Peyer's patch (tissue), 4 donors: ENCODE data around the gene ASB15. TPM values are rescaled to one million over a fixed set of nuclear protein-coding genes. Genes with fewer than 3 reads are reported as not detected.

Experiments used
- DNase-seq, 3 donors: peaks; one replicate each; pipeline ENCODE4 v3.0.0-alpha.2; 2017 to 2019
- H3K27ac ChIP-seq, 4 donors: fragments of 200-600 bp; sonication (generic); one replicate each; pipeline ENCODE4 v1.5.1; 2016 to 2019
- H3K27me3 ChIP-seq, 2 donors: fragments of 200-600 bp; sonication (generic); one replicate each; pipeline ENCODE4 v1.5.1; 2019
- H3K36me3 ChIP-seq, 3 donors: fragments of 200-600 bp; sonication (generic); one replicate each; pipeline ENCODE4 v1.5.1; 2016 to 2019
- H3K4me1 ChIP-seq, 4 donors: fragments of 200-600 bp; sonication (generic); one replicate each; pipeline ENCODE4 v1.5.1; 2016 to 2019
- H3K4me3 ChIP-seq, 4 donors: fragments of 200-600 bp; sonication (generic); 1 replicate in 3 of 4; 2 replicates in 1 of 4; pipeline ENCODE4 v1.5.1; 2016 to 2019; ENCODE audit warnings: mild to moderate bottlenecking in 1 of 4
- H3K9me3 ChIP-seq, 4 donors: fragments of 200-600 bp; sonication (generic); one replicate each; pipeline ENCODE4 v1.5.1; 2016 to 2019; ENCODE audit warnings: mild to moderate bottlenecking in 1 of 4
- POLR2A ChIP-seq, 2 donors: fragments of 450-650 bp; IDR thresholded peaks; one replicate each; pipeline ENCODE4 v1.5.1; 2017; ENCODE audit warnings: antibody characterized with exemption in 2 of 2, mild to moderate bottlenecking in 2 of 2, moderate library complexity in 2 of 2
- total RNA-seq, 4 donors: library from RNA; depleted of rRNA; stranded (reverse); fragments of >200 nt; gene quantifications; one replicate each; pipeline ENCODE4 v1.1.0, GENCODE V29; 2016
- TF ChIP-seq, protein P1 (sequence below), 6 experiments: fragments of 450-650 bp in 4 of 6; fragments of 200-600 bp in 2 of 6; sonication (generic) in 1 of 6; IDR thresholded peaks; one replicate each; pipeline ENCODE4 v1.5.1; 2017 to 2019; ENCODE audit warnings: antibody characterized with exemption in 6 of 6, mild to moderate bottlenecking in 3 of 6, moderate library complexity in 1 of 6

The ASB15 gene
- total RNA-seq, 4 donors from 2014 or later, result not detected

DNA sequence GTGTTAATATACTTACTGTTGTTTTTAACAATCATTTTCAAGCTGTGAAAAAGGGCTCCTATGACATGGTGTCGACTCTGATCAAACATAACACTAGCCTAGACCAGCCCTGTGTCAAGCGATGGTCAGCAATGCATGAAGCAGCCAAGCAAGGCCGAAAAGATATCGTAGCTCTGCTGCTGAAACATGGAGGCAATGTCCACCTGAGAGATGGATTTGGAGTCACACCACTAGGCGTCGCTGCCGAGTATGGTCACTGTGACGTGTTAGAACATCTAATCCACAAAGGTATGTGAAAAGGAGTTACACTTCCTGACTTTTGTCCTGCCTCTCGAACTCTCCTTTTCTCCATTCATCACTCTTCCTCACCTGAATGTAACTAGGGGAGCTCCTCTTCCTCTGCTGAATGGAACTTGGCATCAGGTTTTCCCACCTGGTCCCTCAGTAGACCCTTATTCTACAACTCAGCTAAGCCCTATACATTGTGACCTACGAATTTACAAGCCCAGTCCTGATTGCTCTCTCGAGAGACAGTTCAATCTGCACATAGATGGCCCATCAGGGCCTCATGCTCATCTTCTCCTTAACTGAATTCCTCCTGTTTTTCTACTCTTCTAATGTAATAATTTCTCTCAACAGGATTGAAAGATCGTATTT is 23.0 kb downstream of the ASB15 start:
- H3K9me3 ChIP-seq, result no peaks in the 10 kb centered on the region
- no peak for TF ChIP-seq POLR2A (IDR thresholded peaks at IDR 0.05)
- TF ChIP-seq, protein P1, sequence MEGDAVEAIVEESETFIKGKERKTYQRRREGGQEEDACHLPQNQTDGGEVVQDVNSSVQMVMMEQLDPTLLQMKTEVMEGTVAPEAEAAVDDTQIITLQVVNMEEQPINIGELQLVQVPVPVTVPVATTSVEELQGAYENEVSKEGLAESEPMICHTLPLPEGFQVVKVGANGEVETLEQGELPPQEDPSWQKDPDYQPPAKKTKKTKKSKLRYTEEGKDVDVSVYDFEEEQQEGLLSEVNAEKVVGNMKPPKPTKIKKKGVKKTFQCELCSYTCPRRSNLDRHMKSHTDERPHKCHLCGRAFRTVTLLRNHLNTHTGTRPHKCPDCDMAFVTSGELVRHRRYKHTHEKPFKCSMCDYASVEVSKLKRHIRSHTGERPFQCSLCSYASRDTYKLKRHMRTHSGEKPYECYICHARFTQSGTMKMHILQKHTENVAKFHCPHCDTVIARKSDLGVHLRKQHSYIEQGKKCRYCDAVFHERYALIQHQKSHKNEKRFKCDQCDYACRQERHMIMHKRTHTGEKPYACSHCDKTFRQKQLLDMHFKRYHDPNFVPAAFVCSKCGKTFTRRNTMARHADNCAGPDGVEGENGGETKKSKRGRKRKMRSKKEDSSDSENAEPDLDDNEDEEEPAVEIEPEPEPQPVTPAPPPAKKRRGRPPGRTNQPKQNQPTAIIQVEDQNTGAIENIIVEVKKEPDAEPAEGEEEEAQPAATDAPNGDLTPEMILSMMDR (IDR thresholded peaks at IDR 0.05), result peak in 5 of 6 experiments; percentile 5 to 61 (median 52)
- H3K27me3 ChIP-seq, result no peaks in the 10 kb centered on the region
- no peak overlapping the region for H3K27ac ChIP-seq
- no peak overlapping the region for H3K4me3 ChIP-seq
- H3K36me3 ChIP-seq, result no peaks in the 10 kb centered on the region
- peak; percentile 55 to 83 (median 62) for DNase-seq
- H3K4me1 ChIP-seq, result no peaks in the 10 kb centered on the region

DNA sequence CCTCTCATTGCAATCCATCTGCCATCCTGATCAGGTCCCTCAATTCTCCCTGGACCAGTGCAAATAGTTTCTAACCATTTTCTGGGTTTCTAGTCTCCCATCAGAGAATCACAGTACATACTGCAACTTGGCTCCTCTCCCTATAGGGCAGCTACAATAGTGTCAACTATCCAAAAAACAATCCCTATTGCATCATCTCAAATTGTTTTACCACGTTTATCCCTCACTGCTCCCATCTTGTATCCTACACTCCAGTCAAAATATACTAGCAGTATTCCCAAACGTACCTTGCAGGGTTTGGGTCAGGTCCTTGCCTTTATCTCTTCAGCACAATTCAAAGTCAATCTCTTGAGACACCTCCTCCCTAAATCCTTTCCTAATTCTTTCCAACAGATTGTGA is 23.6 kb downstream of the ASB15 start:
- Histone ChIP-seq H3K27me3 (no peaks in the 10 kb centered on the region), H3K4me1 (no peaks in the 10 kb centered on the region), H3K36me3 (no peaks in the 10 kb centered on the region), H3K27ac (no peak overlapping the region), H3K9me3 (no peaks in the 10 kb centered on the region), H3K4me3 (no peak overlapping the region)
- TF ChIP-seq, protein P1 (IDR thresholded peaks at IDR 0.05), result no peak
- TF ChIP-seq POLR2A (IDR thresholded peaks at IDR 0.05), result no peak
- DNase-seq, result no peak

DNA sequence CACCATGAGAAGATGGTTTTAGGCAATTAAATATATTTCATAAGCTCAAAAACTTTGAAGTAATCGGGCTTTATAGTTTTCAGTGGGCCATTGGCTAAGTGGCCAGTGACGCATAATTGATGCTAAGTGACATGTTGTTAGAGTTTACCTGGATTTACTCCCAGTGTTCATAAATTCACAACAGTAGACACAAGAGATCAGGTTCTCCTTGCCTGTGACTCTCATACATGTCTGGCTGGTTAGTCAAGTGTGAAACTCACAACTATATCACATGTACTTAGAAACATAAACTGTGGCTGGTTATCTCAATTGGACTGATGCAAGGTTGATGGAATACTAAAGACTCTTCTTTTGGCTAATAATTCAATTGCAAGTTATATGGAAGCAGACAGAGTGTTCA is 26.2 kb downstream of the ASB15 start:
- H3K27me3 ChIP-seq, result no peaks in the 10 kb centered on the region
- H3K4me1 ChIP-seq, result no peaks in the 10 kb centered on the region
- no peak overlapping the region for H3K4me3 ChIP-seq
- TF ChIP-seq, protein P1 (IDR thresholded peaks at IDR 0.05), result no peak
- TF ChIP-seq POLR2A (IDR thresholded peaks at IDR 0.05), result no peak
- no peaks in the 10 kb centered on the region for H3K9me3 ChIP-seq
- no peak for DNase-seq
- H3K27ac ChIP-seq, result no peak overlapping the region
- H3K36me3 ChIP-seq, result no peaks in the 10 kb centered on the region

DNA sequence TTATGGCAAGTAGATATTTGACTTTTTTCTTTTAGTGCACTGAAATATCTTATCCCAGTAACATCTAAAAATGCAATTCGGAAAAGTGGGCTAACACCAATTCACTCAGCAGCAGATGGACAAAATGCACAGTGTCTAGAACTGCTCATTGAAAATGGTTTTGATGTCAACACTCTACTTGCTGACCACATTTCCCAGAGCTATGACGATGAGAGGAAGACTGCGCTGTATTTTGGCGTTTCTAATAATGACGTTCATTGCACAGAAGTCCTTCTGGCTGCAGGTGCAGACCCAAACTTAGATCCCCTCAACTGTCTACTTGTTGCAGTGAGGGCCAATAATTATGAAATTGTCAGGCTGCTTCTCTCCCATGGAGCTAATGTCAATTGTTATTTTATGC is 27.2 kb downstream of the ASB15 start:
- no peaks in the 10 kb centered on the region for H3K9me3 ChIP-seq
- TF ChIP-seq, protein P1 (IDR thresholded peaks at IDR 0.05), result no peak
- TF ChIP-seq POLR2A (IDR thresholded peaks at IDR 0.05), result no peak
- no peak overlapping the region for H3K4me3 ChIP-seq
- no peaks in the 10 kb centered on the region for H3K27me3 ChIP-seq
- H3K27ac ChIP-seq, result no peak overlapping the region
- no peaks in the 10 kb centered on the region for H3K36me3 ChIP-seq
- no peaks in the 10 kb centered on the region for H3K4me1 ChIP-seq
- DNase-seq, result no peak

DNA sequence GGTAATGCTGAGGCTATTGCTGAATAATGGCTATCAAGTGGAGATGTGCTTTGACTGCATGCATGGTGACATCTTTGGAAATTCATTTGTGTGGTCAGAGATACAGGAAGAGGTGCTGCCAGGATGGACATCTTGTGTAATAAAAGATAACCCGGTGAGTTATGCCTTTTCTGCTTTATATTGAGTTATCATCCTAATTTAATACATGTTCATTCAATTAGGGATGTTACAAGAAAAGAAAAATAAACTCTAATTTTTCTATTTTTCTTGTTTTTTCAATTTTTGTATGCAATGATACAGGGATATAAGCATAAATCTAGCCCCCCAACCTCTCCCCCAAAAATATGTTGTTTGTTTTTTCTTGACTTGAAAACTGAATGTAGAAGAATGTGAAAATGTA is 27.7 kb downstream of the ASB15 start:
- no peak for TF ChIP-seq POLR2A (IDR thresholded peaks at IDR 0.05)
- TF ChIP-seq, protein P1 (IDR thresholded peaks at IDR 0.05), result no peak
- no peaks in the 10 kb centered on the region for H3K4me1 ChIP-seq
- H3K36me3 ChIP-seq, result no peaks in the 10 kb centered on the region
- H3K9me3 ChIP-seq, result no peaks in the 10 kb centered on the region
- no peak overlapping the region for H3K4me3 ChIP-seq
- no peak for DNase-seq
- H3K27me3 ChIP-seq, result no peaks in the 10 kb centered on the region
- no peak overlapping the region for H3K27ac ChIP-seq

DNA sequence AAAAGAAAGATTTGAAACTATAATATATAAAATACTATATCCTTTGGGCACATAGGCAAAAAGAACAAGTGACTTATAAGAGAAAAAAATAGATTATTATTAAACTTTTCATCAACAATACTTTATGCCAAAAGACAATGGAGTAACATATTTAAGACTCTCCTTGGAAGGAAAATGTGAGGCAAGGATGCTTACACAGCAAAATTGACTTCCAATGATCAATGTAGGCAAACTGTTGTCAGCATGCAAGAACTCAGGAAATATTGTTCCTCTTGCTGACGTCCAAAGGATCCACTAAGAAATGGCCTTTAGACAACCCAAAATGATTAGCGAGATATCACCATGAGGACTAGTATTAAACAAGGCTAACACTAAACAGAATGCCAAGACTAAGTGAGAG is 31.2 kb downstream of the ASB15 start:
- H3K9me3 ChIP-seq, result no peaks in the 10 kb centered on the region
- H3K27ac ChIP-seq, result no peak overlapping the region
- no peak for DNase-seq
- no peaks in the 10 kb centered on the region for H3K27me3 ChIP-seq
- H3K4me3 ChIP-seq, result no peak overlapping the region
- TF ChIP-seq POLR2A (IDR thresholded peaks at IDR 0.05), result no peak
- TF ChIP-seq, protein P1 (IDR thresholded peaks at IDR 0.05), result no peak
- H3K4me1 ChIP-seq, result no peaks in the 10 kb centered on the region
- H3K36me3 ChIP-seq, result no peaks in the 10 kb centered on the region
